ENCODE measurements around the gene RPL37A.

- TF ChIP-seq POLR2A (IDR thresholded peaks at IDR 0.05; ENCODE audit: low read depth, low read length) (no peak), POLR2AphosphoS5 (IDR thresholded peaks at IDR 0.05; ENCODE audit: low read depth, low read length) (no peak)
Observed at GRCh38 chr2:216553093-216553478, 54.4 kb downstream of the RPL37A start.
